ENCODE results near the gene BROX.
A peak's percentile ranks its signal among the peaks of the same experiment; 100 is the strongest.

The BROX gene

GRCh38 chr1:222709700-222710153, 2.6 kb upstream of the BROX start:
- peak overlapping the region; percentile 92 for H3K27ac ChIP-seq
- no peak for TF ChIP-seq CTCF (conservative IDR thresholded peaks at IDR 0.05)

GRCh38 chr1:222711319-222712252, 778 bp upstream of the BROX start:
- TF ChIP-seq CTCF (conservative IDR thresholded peaks at IDR 0.05): no peak
- peak overlapping the region; percentile 92 for H3K27ac ChIP-seq

GRCh38 chr1:222713091-222713961, 962 bp downstream of the BROX start:
- H3K27ac ChIP-seq: peak overlapping the region; percentile 92
- TF ChIP-seq CTCF (conservative IDR thresholded peaks at IDR 0.05): no peak; the same call in 1 of the 2 replicates

- no peak overlapping the region for H3K27ac ChIP-seq
- no peak for TF ChIP-seq CTCF (conservative IDR thresholded peaks at IDR 0.05)
Measured at GRCh38 chr1:222716393-222716792, 4.0 kb downstream of the BROX start.

GRCh38 chr1:222728746-222729145, 16.4 kb downstream of the BROX start:
- H3K27ac ChIP-seq: no peak overlapping the region
- TF ChIP-seq CTCF (conservative IDR thresholded peaks at IDR 0.05): no peak

GRCh38 chr1:222730866-222731265, 18.5 kb downstream of the BROX start:
- no peak overlapping the region for H3K27ac ChIP-seq
- no peak for TF ChIP-seq CTCF (conservative IDR thresholded peaks at IDR 0.05)
